Peyer's patch (tissue), 4 donors: ENCODE data around the gene RAD50.

ENCODE experiments used
- CTCF ChIP-seq, 6 experiments: fragments of 450-650 bp in 4 of 6; fragments of 200-600 bp in 2 of 6; sonication (generic) in 1 of 6; IDR thresholded peaks; one replicate each; pipeline ENCODE4 v1.5.1; 2017 to 2019; ENCODE audit warnings: antibody characterized with exemption in 6 of 6, mild to moderate bottlenecking in 3 of 6, moderate library complexity in 1 of 6
- POLR2A ChIP-seq, 2 donors: fragments of 450-650 bp; IDR thresholded peaks; one replicate each; pipeline ENCODE4 v1.5.1; 2017; ENCODE audit warnings: antibody characterized with exemption in 2 of 2, mild to moderate bottlenecking in 2 of 2, moderate library complexity in 2 of 2

- TF ChIP-seq CTCF (IDR thresholded peaks at IDR 0.05) = peak in 2 of 6 experiments; percentile 3 to 5
- no peak for TF ChIP-seq POLR2A (IDR thresholded peaks at IDR 0.05)
Measured at GRCh38 chr5:132655821-132656773, 99.3 kb downstream of the RAD50 start.
